HG03103 (cell line): ENCODE data around the gene TDRD1.

ENCODE experiments used
- ATAC-seq: cut with Tn5 transposase; IDR thresholded peaks from one replicate; pipeline ENCODE4 v1.9.1; 2021; ENCODE audit warnings: low read depth; ENCODE audit not compliant: unreplicated experiment

TDRD1 gene

GRCh38 chr10:114232561-114233176 lies 53.5 kb downstream of the TDRD1 start:
- no peak for ATAC-seq

GRCh38 chr10:114233482-114233881 lies 54.3 kb downstream of the TDRD1 start:
- ATAC-seq, result no peak

- no peak for ATAC-seq
These were observed 55.0 kb downstream of the TDRD1 start for GRCh38 chr10:114234132-114234531.

DNA sequence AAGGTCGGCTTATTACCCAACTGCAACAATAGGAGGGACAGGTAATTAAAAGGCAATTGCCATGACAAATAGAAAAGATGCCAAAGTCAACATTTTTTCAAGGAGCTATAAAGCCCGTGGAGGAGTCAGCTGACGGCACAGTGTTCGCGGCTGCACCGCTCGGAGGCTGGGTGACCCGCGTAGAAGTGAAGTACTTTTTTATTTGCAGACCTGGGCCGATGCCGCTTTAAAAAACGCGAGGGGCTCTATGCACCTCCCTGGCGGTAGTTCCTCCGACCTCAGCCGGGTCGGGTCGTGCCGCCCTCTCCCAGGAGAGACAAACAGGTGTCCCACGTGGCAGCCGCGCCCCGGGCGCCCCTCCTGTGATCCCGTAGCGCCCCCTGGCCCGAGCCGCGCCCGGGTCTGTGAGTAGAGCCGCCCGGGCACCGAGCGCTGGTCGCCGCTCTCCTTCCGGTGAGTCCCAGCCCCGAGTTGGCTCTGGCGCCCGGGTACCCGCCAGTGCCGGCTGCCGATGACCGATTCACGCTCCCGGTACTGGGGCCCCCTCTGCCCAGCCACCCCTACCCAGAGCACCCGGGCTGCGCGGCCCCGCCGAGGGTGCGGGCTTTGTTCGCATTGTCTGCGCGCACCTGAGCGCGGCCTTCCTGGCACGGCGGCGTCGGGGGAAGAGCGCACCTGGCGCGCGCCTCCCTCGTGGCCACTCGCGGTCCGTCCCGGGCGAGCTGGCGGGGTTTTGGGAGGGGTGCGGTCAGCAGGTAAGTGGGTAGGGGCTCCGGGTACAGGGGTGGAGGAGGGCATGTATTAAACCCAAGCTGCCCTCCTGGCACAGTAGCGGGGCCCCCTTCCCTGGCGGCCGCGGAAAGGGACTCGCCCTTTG lies 60.2 kb downstream of the TDRD1 start, which contains the start of gene VWA2:
Gene VWA2 (plus strand): TSS at position 138 of the 877 bp plus-strand sequence. CDS start 9,460 bp downstream, outside the sequence.
- no peak for ATAC-seq

DNA sequence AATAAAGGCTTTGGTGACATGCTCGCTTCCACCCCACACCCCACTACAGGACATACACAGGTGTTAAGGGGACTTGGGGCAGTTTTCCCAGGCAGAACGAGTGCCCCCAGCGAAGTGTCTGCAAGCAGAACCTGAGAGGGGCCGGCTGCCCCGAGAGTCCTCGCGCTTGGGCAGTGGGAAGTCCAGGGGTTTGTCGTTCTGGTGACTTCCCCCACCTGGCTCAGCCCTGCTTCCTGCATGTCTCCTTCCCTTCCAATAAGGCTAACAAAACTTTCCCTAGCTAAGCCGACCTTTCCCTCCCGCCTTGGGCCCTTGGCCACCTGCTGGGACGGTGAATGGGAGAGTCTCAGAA lies 60.8 kb downstream of the TDRD1 start:
- ATAC-seq, result no peak

GRCh38 chr10:114242235-114242634 lies 63.1 kb downstream of the TDRD1 start:
- no peak for ATAC-seq

- ATAC-seq, result no peak
These were observed 64.5 kb downstream of the TDRD1 start for GRCh38 chr10:114243661-114244060.

GRCh38 chr10:114244126-114244525 lies 65.0 kb downstream of the TDRD1 start:
- no peak for ATAC-seq

DNA sequence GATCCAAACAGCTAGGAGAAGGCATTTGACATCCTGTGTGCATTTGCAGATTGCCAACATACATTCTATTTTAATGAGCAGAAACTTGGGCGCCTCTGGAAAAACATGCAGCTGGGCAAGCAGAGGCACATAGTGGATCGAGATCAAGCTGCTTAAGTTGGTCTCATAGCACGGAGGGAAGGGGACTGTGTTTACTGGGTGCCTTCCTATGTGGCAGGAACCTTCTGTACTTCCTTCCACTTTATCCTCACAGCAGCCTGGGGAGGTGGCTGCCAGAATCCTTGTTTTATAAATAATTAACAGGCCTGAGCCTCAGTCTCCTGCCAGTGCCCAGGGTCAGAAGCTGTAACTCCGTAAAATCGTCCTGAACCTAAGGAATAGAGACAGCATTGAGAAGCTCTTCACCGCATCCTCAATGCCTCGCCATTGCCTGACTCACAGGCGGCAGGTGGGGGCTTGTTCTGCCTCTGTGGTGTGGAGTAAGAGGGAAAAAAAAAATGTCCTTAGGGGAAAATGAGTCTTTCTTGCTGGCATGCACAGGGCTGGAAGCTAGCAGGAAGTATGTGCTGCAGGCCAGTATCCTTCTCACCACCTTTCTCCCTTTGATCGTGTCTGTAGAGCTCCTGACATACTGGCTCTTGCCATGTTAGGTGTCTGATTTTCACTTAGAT lies 66.1 kb downstream of the TDRD1 start:
- ATAC-seq, result no peak

DNA sequence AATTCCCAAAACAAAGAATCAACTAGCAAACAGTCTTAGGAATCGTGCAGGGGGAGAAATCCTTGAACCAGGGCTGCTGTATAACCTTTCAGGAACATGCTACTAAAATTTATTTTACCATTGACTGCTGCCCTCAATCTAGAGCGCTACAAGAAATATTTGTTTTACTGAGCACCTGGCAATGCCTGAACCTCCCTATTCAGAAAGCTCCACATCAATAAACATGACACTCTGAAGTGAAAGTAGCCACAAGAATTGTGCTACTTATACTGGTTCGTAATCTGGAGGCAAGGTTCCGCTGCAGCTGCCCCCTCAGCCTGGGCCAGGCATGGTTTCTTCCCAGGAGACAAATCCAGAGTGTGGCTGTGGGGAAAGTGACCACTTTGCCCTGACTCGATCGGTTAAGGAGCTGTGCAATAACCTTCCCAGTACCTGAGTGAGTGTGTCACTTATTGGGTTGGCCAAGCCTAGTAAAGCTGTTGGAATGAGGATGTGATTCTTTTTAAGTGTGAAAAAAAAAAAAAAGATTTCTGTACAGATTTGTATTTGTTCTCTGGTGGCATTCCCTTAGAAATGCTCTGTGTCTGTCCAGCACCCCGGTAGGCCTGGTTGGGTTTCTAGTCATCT lies 67.6 kb downstream of the TDRD1 start:
- no peak for ATAC-seq

GRCh38 chr10:114250236-114250635 lies 71.1 kb downstream of the TDRD1 start:
- ATAC-seq, result no peak

GRCh38 chr10:114250716-114251115 lies 71.6 kb downstream of the TDRD1 start:
- ATAC-seq, result no peak

GRCh38 chr10:114252092-114252491 lies 72.9 kb downstream of the TDRD1 start:
- no peak for ATAC-seq

- no peak for ATAC-seq
These were observed 73.7 kb downstream of the TDRD1 start for GRCh38 chr10:114252883-114253282.

DNA sequence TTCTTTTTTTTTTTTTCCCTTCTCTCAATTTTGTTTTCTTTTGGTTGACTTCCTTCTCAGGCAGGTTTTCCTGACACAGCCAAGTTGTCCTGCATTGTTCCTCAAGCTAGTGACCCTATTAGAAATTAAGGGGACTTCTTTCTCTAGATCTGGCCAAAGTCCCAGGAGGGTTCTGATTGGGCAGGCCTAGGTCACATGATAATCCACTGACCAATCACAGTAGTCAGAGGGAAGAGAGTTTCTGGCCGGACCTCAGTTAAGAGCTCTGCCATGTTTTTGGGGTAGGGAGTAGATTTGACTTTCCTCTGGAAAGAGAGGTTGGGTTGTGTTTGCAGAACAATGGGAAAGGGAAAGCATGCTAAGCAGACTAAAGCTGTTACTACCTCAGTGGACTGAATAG lies 76.1 kb downstream of the TDRD1 start:
- ATAC-seq, result no peak

DNA sequence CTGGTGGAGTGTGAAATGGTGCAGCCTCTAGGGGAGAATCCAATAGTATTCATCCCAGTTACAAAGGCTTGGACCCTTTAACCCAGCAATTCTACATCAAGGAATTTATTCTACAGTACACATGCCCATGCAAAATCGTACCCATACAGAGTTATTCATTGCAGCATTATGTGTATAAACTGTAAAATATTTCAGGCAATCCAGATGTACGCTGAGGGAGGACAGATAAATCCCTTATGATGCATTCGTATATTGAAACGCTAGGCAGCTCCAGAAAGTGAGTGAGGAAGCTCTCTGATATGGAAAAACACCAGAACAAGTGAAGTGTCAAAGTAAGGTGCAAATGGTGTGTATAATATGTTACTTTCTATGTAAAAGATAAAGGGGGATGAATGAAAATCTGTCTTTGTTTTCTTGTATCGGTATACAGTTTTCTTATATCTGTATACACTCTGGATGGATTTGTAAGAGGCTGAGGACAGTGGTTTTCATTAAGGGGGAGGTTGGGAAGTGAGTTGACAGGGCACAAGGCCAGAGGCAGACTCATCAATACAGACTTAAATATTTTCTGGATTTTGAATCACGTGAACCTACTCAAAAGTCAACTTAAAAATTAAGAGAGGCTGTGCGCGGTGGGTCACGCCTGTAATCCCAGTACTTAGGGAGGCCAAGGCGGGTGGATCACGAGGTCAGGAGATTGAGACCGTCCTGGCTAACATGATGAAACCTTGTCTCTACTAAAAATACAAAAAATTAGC lies 77.0 kb downstream of the TDRD1 start:
- ATAC-seq, result no peak

DNA sequence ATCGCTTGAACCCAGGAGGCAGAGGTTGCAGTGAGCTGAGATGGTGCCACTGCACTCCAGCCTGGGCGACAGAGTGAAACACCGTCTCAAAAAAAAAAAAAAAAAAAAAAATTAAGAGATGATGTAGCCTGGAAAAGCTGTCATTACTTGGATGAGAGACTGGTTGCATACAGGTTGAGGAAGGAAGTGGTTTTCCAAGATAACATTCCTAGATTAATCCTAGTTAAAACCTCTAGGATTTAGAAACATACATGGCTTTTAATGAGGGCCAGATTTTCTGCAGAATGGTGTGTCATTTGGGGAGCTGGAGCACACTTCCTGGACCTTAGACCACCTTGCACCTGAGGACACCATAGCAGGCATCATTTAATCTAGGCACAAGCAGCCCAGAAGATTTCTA lies 77.7 kb downstream of the TDRD1 start:
- no peak for ATAC-seq

GRCh38 chr10:114257498-114257897 lies 78.3 kb downstream of the TDRD1 start:
- ATAC-seq, result no peak

DNA sequence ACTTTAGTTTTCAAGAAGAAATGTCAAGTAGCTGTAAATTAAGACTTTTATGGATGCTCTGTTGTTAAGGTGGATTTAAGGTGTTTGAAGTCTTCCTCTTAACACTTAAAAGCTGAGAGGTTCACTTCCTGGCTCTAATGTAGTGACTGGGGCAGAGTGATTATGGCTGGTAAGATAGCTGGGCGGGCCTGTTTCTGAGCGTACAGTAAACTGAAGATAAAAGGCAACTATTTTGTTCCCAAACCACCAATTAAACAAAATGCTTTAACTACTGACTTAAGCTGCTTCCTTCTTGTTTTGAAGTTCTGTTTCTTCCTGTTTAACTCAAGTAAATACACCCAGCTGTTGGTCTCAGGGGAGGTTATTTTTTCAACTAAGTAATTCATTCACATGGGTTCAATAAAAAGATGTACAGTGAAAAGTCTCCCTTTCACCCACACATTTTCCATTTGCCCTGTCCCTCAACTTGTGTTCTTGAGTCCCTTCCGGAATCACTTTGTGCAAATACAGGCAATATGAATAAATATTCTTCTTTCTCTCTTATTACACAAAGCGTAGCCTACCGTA lies 79.2 kb downstream of the TDRD1 start:
- no peak for ATAC-seq

DNA sequence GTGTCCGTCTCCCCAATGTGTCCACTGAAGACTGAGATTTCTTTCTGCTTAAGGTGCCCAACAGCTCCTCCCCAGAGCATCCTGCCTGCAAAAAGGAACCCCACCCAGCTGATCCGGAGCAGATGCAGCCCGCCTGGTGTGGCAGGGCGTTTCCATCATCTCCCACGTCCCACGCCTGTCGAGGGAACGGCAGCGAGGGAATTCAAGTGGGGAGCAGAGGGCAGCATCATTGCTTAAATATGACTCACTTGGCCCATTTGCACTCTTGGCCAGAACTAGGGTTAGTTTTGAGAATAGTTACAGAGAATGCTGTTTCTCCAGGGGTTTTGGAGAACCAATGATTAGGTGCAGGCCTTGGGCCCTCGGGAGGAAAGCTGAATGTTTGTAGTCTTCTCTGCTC lies 80.7 kb downstream of the TDRD1 start:
- no peak for ATAC-seq
